ENCODE data around the gene TEAD1. TPM values are rescaled to one million over a fixed set of nuclear protein-coding genes. Genes with fewer than 3 reads are reported as not detected.

The TEAD1 gene
- total RNA-seq, 1 donor from 2014 or later: 12.2 TPM

DNA sequence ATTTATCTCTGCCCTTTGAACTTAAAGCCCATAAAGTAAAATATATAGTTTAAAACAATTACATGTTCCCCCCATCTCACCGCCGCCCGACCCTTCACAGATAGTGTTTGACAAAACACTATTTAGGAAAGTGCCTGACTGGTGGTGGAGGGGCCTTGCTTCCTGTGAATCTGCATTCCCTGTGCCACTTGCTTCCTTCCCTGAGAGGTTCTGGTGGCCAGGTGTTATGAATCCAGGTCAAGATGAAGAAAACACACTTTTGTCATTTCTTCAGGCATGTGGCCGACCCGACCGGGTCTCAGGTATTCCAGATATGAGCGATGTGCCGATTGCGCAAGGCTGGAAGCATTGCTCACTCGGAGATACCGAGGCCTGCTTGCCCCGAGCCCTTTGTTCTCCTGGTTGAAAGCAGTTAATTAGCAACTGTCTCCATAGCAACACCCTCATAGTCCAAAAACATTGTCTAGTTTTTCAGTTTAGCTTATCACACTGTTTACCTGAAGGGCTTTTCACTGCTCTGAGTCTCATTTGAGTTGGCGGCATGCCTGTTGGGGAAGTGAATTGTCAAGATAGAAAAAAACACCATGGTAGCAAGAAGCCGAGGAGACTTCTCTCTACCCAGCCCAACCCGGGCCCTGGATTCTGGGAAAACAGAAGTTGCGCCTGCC is 128.3 kb downstream of the TEAD1 start:
- DNase-seq (ENCODE audit: low spot score in 2 of 2): peak in 1 of 2 donors; percentile 33
- FAIRE-seq: no peak

DNA sequence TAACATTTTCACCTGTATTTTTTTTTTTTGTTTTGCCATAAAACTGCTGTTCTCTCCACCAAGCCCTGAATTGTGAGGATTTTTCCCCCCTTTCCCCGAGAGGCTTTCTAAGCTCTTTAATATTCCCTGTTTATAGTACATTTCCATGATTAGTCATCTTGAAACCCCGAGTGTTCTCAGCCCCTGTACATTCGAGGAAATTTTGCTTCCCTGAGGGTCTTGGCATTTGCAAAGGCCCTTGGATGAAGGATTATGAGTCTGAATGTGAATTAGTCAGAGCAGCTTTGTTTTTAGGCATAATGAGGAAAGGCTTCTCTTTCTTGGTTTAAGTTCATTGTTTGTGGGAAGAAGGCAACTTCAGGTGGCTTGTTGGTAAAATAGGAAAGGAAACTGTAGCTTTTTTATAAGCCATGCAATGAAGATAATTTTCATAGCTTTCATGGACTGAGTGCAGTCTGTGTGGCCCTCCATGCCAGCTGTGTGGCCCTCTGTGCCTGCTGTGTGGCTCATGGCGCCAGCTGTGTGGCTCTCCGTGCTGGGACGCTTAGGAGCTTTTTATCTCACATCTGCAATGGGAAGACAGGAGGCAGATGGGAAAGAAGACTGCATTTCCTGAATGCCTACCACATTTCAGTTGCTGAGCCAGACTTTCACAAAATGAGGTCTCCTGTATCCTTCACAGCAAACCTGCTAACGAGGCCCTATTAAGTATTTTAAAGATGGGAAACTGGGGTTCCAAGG is 129.0 kb downstream of the TEAD1 start:
- FAIRE-seq: no peak
- no peak for DNase-seq (ENCODE audit: low spot score in 2 of 2)

DNA sequence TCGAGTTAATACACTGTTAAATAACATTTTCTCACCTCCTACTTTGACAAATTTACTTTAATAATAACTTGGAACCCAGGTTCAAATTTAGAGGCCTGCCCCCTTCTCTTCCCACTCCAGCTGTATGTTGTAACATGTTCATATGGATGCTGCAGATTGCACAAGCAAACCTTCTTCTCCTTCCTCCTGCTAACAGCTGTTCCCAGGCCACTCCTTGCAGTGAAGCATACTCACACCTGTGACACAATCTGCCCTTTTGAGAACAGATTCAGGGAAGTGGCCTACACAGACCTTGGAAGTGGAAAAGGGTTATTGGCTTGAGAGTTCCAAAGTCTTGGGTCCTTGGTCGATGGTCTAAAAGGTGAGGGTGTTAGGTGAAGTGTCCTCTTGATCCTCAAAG is 131.9 kb downstream of the TEAD1 start:
- no peak for FAIRE-seq

DNA sequence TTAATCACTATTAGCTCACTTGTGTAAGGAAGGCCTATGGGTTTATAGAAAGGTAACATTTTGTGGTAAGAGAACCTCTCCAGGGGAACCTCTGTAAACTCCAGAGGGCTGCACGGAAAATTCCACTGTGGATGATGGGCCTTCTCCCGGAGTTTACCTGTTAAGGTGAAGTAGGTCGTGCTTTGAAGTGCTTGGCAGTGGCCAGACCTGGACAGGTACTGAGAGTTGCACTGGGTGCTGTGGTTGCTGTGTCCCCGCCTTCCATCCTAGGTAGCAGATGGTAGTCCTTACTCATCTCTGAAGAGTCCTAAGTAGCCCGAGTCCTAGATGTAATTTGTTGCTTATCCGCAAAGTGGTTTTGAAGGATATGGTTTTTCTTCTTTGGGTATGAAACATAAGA is 133.4 kb downstream of the TEAD1 start:
- no peak for DNase-seq (ENCODE audit: low spot score in 2 of 2)
- FAIRE-seq: no peak

More for the DNA sequence above, 131.9 kb downstream of the TEAD1 start:
- DNase-seq (ENCODE audit: low spot score in 2 of 2): no peak

DNA sequence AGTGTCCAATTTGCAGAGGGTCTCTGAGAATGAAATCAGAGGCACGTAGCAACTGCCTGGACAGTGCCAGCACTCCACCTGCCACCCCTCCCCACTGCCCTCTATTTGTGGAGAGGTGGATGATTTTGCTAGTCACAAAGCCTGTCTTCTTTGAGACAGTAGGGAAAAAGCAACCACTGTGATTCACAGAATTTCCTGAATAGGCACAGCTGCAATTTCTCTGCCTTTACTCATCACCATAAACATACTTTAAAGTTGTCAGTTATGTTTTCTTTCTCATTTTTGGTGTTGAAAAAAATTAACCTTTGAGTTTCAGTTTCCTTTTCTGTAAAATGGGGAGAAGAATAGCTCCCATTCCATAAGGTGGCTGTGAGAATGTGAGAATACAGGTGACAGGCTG is 134.3 kb downstream of the TEAD1 start:
- FAIRE-seq (no peak), DNase-seq (ENCODE audit: low spot score in 2 of 2) (no peak)

DNA sequence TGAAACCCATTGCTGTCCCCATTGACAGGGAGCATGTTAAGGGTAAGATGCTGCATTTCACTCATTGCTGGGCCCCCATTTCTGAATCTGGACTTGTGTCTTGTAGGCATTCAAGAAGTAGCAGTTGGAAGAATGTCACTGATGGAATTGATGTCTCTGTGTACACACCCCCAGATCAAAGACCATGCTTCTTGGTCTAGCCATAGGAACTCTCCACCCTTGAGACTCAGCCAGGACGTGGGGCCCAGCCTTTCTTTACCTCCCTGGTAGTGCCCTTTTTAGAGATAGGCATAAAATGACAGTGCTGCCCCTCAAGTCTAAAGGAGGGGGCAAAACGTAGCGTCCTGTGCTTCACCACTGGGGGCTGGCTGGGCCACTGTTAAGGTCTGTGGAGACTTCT is 135.1 kb downstream of the TEAD1 start:
- DNase-seq (ENCODE audit: low spot score in 2 of 2) (no peak), FAIRE-seq (no peak)

DNA sequence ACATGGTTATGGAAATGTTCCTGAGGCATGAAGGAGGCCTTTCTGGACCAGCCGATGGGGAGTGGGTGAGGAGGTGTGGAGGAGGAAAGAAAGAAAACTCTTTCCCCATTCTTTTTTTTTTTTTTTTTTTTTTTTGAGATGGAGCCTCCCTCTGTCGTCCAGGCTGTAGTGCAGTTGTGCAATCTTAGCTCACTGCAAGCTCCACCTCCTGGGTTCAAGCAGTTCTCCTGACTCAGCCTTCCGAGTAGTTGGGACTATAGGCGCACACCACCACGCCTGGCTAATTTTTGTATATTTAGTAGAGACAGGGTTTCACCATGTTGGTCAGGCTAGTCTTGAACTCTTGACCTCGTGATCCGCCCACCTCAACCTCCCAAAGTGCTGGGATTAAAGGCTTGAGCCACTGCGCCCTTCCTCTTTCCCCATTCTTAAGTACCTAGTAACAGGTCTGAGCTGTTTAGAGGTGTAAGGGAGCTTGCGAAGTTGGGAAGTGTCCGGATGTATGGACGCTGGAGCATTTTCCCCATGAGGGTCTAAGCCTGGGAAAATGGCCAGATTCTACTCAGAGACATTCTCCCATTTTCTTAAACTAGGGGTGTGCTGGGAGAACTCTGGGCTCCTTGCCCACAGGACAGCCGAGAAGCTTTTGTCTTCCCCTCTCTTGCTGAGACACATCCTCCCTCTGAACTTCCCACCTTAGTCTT is 135.8 kb downstream of the TEAD1 start:
- DNase-seq (ENCODE audit: low spot score in 2 of 2) (no peak), FAIRE-seq (no peak)

DNA sequence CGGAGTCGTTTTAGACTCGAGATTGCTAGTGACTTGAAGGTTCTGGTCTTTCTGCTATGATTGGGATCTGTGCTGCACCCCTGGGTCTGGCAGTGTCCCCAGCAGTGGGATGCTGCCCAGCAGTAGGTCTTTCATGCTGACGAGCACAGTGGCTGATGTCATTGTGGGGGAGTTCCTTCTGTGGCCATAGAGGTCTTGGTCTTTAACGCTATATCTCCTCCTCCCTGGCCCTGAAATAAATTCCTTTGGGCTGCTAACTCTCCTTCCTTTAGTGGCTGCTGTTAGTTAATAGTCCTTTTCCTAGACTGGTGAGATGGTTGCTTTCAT is 136.3 kb downstream of the TEAD1 start:
- DNase-seq (ENCODE audit: low spot score in 2 of 2) (no peak), FAIRE-seq (no peak)

DNA sequence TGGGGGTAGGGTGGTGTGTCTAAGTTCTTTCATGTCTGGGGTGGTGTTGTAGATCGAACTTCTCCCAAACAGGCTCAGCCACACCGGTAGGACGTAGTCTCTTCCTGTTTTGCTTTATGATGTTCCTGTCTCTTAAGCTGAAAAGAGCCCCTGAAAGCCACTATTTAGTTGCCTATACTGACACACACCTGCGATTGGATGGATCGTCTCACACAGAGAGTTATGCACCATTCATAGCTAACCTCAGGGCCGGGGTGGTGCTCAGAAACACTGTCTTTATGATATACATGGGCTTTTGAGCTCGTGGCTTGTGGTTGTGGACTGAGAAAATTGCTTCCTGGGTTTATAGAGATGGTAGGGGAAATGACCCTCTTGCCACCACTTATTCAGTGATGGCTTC is 137.6 kb downstream of the TEAD1 start:
- FAIRE-seq (no peak), DNase-seq (ENCODE audit: low spot score in 2 of 2) (no peak)

DNA sequence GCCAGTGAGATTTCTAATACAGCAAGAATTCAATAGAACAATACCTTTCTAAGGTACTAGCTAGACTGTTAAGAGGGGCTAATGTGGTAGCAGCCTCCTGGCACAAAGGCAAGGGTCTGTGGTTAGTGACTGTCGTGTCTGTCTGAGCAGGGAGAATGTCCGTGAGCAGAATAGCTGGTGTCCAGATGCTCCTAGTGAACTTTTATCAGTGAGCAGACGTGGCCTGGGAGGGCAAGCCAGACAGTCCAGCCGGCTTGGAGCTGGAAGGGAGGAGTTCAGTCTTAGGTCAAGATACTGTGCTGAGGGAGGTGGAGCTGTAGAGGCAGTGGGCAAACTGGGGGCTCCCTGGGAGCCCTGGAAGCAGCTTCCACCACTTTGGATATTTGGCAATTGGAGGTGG is 138.6 kb downstream of the TEAD1 start:
- FAIRE-seq (no peak), DNase-seq (ENCODE audit: low spot score in 2 of 2) (no peak)

DNA sequence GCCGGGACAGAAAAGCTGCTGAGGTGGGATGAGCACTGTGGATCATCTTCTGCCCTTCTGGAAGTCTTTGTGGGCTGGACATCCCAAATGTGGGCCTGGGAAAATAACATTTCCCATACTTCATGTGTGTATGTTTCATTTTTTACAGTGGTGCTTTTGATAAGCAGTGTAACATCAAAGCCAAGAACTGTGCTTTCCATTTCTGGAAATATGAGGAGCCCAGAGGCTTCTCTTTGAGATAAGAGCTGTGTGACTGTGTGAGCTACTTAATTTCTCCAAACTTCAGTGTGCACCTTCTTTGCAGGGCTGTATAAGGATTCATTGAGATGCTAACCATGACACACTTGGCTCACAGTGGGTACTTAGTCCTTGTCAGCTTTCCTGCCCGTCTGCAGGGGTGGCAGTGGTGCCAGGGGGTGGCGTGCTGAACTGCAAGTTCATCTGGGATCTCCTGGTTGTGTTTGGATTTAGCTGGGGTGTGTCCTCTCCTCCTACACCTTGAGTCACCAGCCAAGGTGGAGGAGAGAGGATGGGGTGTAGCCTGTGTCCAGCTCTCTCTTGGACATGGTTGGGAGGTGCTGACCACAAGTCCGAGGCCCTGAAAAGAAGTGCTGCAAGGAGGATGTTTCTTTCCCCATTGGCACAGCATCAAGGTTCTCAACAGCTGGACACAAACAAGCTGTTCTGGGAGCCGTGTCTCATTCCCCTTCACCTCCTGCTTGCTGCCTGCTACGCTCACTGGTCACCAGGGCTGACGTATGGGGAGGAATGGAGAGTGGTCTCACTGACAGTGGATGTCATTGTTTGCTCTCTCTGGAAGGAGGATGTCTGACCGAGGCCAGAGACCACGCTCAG is 139.4 kb downstream of the TEAD1 start:
- DNase-seq (ENCODE audit: low spot score in 2 of 2): no peak
- no peak for FAIRE-seq

DNA sequence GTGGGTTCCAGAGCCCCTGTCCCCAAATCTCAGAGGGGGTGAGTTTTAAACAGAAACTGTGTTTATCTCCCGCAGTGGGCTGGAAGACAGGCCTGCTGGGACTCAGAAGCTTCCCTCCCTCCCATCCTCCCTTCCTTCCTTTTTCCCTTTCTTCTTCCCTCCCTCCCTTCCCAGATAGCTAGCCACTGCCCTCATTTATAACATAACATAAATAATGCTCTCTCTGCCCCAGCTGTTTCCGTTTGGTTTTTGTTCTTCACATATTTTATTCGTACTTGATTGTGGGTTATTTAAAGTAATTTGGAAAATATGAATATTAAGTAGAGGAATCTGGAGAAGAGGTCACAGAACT is 140.9 kb downstream of the TEAD1 start:
- DNase-seq (ENCODE audit: low spot score in 2 of 2) (no peak), FAIRE-seq (no peak)

DNA sequence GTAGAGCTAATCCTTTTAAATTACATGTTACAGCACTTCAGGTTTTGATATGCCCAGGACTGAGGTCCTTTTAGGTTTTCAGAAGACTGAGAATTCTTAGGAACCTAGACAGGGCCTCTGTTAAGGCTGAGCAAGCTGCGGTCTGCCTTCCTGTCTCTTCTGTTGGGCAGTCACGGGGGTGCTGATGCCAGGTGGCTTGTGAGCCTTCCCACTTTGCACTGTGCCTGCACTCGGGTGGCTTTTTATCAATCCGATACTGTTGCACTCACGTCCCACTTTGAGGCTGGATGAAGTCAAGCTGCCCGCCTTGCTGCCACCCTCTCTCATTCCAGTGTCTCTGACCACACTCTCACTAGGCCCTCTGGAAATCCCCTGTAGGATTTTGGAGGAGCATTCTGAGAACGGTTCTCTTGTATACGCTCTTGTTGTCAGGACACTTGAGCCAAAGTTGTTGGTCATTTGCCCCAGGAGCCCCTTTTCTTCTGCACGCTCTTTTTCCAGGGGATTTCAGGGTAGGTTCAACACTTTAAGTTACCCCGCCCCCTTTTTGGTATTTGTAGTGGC is 141.8 kb downstream of the TEAD1 start:
- no peak for DNase-seq (ENCODE audit: low spot score in 2 of 2)
- no peak for FAIRE-seq

DNA sequence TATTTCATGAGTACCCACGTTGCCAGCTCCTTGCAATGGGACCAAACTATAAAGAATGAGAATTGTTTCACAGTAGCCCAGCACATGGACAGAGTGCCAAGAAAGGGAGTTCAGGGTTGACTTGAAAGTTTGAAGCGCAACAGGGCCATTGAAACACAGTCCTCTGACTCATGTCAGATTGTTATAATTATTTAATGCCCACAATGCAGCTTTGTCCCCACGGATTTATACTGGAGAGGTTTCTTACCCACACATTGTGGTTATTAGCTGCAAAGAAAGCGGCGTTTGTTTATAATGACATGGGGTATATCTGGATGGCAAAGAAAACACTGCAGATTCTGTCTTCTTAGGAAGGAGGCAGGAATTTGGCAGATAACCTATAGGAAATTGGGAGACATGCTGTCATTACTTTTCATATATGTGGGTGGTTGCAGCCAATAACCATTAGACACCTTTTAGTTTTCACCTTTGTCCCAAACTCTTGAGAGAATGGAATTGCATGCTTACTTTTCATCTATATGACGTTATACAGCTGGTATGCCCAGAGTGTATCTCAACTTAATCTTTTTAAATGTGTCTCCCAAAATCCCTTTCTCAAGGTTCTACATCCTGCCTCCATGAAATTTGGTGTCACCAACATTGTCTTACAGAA is 143.6 kb downstream of the TEAD1 start:
- DNase-seq (ENCODE audit: low spot score in 2 of 2) (no peak), FAIRE-seq (no peak)

DNA sequence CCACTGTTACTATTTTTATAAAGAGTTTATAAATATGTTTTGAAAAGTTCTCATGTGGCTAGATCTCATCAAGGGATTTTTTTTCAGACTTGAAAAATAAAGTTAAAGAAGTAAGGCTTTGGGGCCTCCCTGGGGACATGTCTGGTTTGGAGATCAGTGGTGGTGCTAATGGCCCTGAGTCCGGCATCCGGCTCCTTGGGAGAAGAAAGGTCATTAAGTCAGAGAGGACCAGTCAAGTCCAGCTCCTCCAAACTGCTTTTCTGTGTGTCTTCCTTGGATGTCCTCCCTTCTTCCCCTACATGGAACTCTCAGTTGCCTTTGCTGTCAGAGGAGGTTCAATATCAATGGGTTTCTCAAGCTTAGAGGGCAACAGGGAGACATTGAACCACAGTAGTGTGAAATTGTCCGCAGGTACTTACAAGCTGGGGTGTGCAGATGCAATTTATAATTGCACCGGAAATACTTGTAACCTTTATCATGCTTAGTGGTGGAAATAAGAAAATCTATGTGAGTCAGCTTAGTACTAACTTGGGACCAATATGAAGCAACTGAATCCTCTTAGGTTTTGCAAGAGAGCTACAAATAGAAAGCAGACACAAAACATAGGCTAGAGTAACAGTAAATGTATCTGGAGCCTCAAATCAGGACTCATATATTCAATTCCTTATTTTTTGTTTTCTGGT is 144.3 kb downstream of the TEAD1 start:
- DNase-seq (ENCODE audit: low spot score in 2 of 2) (no peak), FAIRE-seq (no peak)

DNA sequence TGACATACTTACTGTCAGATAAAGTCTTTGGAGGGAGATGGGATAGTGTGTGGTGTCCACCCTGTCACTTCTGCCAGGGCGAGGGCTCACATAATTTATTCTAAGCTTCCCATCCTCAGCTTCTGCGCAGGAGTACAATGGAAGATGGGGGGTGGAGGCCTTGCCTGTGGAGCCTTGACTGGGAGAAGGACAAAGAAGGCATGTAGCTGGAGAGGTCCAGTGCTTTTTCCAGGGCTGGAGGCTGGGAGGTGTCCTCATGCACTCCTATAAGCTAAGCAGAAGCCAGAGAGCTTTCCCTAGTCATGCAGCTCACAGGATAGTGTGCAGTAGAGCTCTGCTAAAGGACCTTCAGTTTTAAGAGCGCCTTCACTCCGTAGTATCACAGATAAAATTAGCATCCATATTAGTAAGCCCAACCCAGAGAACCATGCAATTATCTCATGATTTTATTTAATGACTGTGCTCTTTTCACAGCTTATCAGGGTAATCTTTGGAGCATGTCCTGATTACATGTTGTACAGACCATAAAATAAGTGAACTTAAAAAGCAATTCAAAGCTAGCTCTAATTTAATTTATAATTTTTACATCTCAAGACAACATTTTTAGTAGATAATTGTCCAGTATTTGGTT is 148.3 kb downstream of the TEAD1 start:
- DNase-seq (ENCODE audit: low spot score in 2 of 2) (no peak), FAIRE-seq (no peak)

DNA sequence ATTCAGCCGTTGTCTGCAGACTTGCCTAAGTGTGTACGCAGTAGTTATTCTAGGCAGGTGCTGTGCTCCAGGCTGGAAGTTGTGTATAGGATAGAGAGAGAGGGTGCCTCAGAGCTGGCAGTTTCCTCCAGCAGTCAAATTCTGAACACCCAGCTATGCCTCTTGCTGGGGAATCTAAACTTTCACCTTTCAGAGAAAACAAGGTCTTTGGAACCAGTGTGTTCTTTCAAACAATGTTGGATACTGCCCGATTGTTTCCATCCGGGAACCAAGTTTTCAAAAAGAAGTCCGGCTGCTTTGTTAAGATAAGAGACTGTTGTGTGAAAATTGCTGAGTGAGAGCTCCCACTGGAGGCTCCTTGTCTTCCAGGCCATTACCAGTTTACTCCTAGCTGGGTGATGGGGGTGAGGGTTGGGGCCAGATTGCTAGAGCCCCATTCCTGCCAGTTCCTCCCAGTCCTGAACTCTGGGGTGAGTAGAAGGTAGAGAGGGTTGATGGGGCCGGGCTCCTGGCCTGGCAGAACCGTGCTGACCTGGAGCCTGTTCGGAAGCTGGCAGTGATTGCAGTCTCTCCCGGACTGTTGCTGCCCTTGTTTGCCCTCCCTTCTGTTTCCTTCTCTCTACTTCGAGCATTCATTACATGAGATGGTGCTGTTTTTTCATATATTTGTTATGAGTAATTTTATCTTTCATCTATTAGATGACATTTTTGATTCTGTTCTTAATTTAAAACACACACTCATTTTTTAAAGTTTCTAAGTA is 150.2 kb downstream of the TEAD1 start:
- FAIRE-seq (no peak), DNase-seq (ENCODE audit: low spot score in 2 of 2) (no peak)

DNA sequence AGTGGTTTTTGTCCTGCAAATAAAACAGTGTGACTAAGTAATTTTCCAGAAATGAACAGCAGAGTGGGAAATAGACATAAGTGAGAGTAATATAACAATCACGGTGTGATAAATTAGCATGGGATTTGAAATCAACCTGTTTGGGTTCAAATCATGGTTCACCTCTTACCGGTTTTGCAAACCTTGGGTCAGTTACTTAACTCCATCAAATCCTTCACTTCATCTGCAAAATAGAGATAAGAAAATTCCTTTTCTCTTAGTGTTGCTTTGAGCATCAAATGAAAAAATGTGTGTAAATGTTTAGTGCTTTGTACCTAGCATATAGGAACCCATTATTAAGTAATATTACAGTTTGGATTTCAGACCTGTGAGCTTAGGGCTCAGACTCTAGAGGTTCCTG is 152.2 kb downstream of the TEAD1 start:
- no peak for FAIRE-seq
- DNase-seq (ENCODE audit: low spot score in 2 of 2): no peak
